HFFc6 (cell line): ENCODE data around the gene RAB11B. TPM values are rescaled to one million over a fixed set of nuclear protein-coding genes. Genes with fewer than 3 reads are reported as not detected.
"Not testable (repeated sequence)": the region's sequence is repeated elsewhere in the genome, so short reads cannot be mapped to it uniquely, and the experiment has no call there.

Experiments used
- DNase-seq: peaks from one replicate; pipeline ENCODE4 v3.0.0-alpha.2; 2018
- H3K27ac Mint-ChIP-seq: 2 replicates; pipeline ENCODE4 v1.8.0; 2020; ENCODE audit warnings: mild to moderate bottlenecking, mixed read lengths
- H3K27me3 Mint-ChIP-seq: 2 replicates; pipeline ENCODE4 v1.8.0; 2021; ENCODE audit warnings: mild to moderate bottlenecking, moderate library complexity, mixed read lengths; ENCODE audit not compliant: insufficient read depth
- H3K36me3 Mint-ChIP-seq: 2 replicates; pipeline ENCODE4 v1.8.0; 2021; ENCODE audit warnings: low read depth, mixed read lengths
- H3K4me1 Mint-ChIP-seq: 2 replicates; pipeline ENCODE4 v1.8.0; 2020; ENCODE audit warnings: low read depth, mixed read lengths
- H3K4me3 Mint-ChIP-seq: 2 replicates; pipeline ENCODE4 v1.8.0; 2020; ENCODE audit warnings: mild to moderate bottlenecking, moderate library complexity, mixed read lengths
- H3K9me3 Mint-ChIP-seq: 2 replicates; pipeline ENCODE4 v1.8.0; 2020; ENCODE audit warnings: mild to moderate bottlenecking, mixed read lengths
- CTCF ChIP-seq: fragments of 200-600 bp; sonication (generic); IDR thresholded peaks from 2 replicates; pipeline ENCODE4 v1.5.0; 2021; ENCODE audit warnings: antibody characterized with exemption, mild to moderate bottlenecking
- total RNA-seq, 6 experiments: library from RNA; stranded (reverse); fragmentation: NEBNext Ultra II Directional; extraction: Animal tissue kit (Norgen Biotek cat#: 25700); gene quantifications; 2 replicates in 1 of 6; 3 replicates in 5 of 6; pipeline ENCODE4 v1.2.3, GENCODE V29; 2021

Gene RAB11B
- total RNA-seq, 6 experiments from 2014 or later, result 82.5 to 107 (median 92.4) TPM

- Mint-ChIP-seq H3K36me3 (peaks cover 16% of the 10 kb centered on the region), H3K4me1 (peaks cover 13% of the 10 kb centered on the region; the same call in 1 of the 2 replicates)
- H3K9me3 Mint-ChIP-seq, H3K4me3 Mint-ChIP-seq, H3K27me3 Mint-ChIP-seq, DNase-seq, H3K27ac Mint-ChIP-seq: not testable (repeated sequence)
These were observed 5.1 kb upstream of the RAB11B start for GRCh38 chr19:8385103-8385502.

GRCh38 chr19:8385566-8385965 is 4.6 kb upstream of the RAB11B start:
- peaks cover 13% of the 10 kb centered on the region; the same call in 1 of the 2 replicates for H3K4me1 Mint-ChIP-seq
- peaks cover 16% of the 10 kb centered on the region for H3K36me3 Mint-ChIP-seq
- DNase-seq, H3K27me3 Mint-ChIP-seq, H3K9me3 Mint-ChIP-seq, H3K4me3 Mint-ChIP-seq, H3K27ac Mint-ChIP-seq: not testable (repeated sequence)

GRCh38 chr19:8386419-8386818 is 3.7 kb upstream of the RAB11B start:
- Mint-ChIP-seq H3K36me3 (peaks cover 16% of the 10 kb centered on the region), H3K4me1 (peaks cover 13% of the 10 kb centered on the region; the same call in 1 of the 2 replicates)
- H3K27ac Mint-ChIP-seq, H3K4me3 Mint-ChIP-seq, H3K27me3 Mint-ChIP-seq, H3K9me3 Mint-ChIP-seq, DNase-seq: not testable (repeated sequence)

GRCh38 chr19:8386990-8387389 is 3.2 kb upstream of the RAB11B start:
- no peak for DNase-seq
- TF ChIP-seq CTCF, result no peak
- H3K9me3 Mint-ChIP-seq, result peaks cover 7% of the 10 kb centered on the region; the same call in 1 of the 2 replicates
- H3K4me1 Mint-ChIP-seq, result peaks cover 10% of the 10 kb centered on the region; the same call in 1 of the 2 replicates
- no peak overlapping the region for H3K4me3 Mint-ChIP-seq
- H3K27ac Mint-ChIP-seq, result no peak overlapping the region; the same call in 1 of the 2 replicates
- no peaks in the 10 kb centered on the region; the same call in 1 of the 2 replicates for H3K27me3 Mint-ChIP-seq
- peaks cover 16% of the 10 kb centered on the region for H3K36me3 Mint-ChIP-seq

- Mint-ChIP-seq H3K27me3 (no peaks in the 10 kb centered on the region; the same call in 1 of the 2 replicates), H3K27ac (no peak overlapping the region), H3K36me3 (peaks cover 16% of the 10 kb centered on the region), H3K4me3 (peak overlapping the region; percentile 42; the same call in 1 of the 2 replicates), H3K4me1 (peaks cover 9% of the 10 kb centered on the region; the same call in 1 of the 2 replicates), H3K9me3 (peaks cover 7% of the 10 kb centered on the region; the same call in 1 of the 2 replicates)
- TF ChIP-seq CTCF, result no peak
- no peak for DNase-seq
These were observed 2.2 kb upstream of the RAB11B start for GRCh38 chr19:8387688-8388611.

- peaks cover 12% of the 10 kb centered on the region; the same call in 1 of the 2 replicates for H3K4me1 Mint-ChIP-seq
- no peak for TF ChIP-seq CTCF
These were observed 1.6 kb upstream of the RAB11B start for GRCh38 chr19:8388612-8388958.

GRCh38 chr19:8390617-8390981 is 439 bp downstream of the RAB11B start:
- peak overlapping the region; percentile 45 for H3K27ac Mint-ChIP-seq
- H3K9me3 Mint-ChIP-seq, result peaks cover 7% of the 10 kb centered on the region; the same call in 1 of the 2 replicates
- DNase-seq, result peak; percentile 80
- H3K4me3 Mint-ChIP-seq, result peak overlapping the region; percentile 92
- no peak for TF ChIP-seq CTCF
- peaks cover 16% of the 10 kb centered on the region for H3K36me3 Mint-ChIP-seq
- no peaks in the 10 kb centered on the region; the same call in 1 of the 2 replicates for H3K27me3 Mint-ChIP-seq
- H3K4me1 Mint-ChIP-seq, result peaks cover 28% of the 10 kb centered on the region

More at GRCh38 chr19:8388612-8388958, 1.6 kb upstream of the RAB11B start:
- Mint-ChIP-seq H3K36me3 (peaks cover 16% of the 10 kb centered on the region), H3K27me3 (no peaks in the 10 kb centered on the region; the same call in 1 of the 2 replicates), H3K27ac (no peak overlapping the region; the same call in 1 of the 2 replicates), H3K4me3 (no peak overlapping the region), H3K9me3 (peaks cover 7% of the 10 kb centered on the region; the same call in 1 of the 2 replicates)
- DNase-seq, result no peak
